ENCODE results near the gene TBC1D3B.

- TF ChIP-seq CTCF (IDR thresholded peaks at IDR 0.05) (no peak), EP300 (IDR thresholded peaks at IDR 0.05) (no peak), POLR2A (IDR thresholded peaks at IDR 0.05; ENCODE audit: low read length) (no peak), MAX (IDR thresholded peaks at IDR 0.05) (no peak), RCOR1 (IDR thresholded peaks at IDR 0.05; ENCODE audit: low read depth, low read length) (no peak), MAFK (IDR thresholded peaks at IDR 0.05; ENCODE audit: partially characterized antibody) (no peak), SMC3 (IDR thresholded peaks at IDR 0.05) (no peak), KDM5A (IDR thresholded peaks at IDR 0.05) (no peak), FOSB (CRISPR knock-in tag; IDR thresholded peaks at IDR 0.05) (no peak), PHF8 (IDR thresholded peaks at IDR 0.05; ENCODE audit: borderline replicate concordance, low read depth) (no peak), JUN (IDR thresholded peaks at IDR 0.05) (no peak)
Observed at GRCh38 chr17:36152639-36153120, 23.8 kb downstream of the TBC1D3B start.

Measured in A549 (cell line).